Progenitor cell of endocrine pancreas (in vitro differentiated cells): ENCODE data around the gene SLC22A7. TPM values are rescaled to one million over a fixed set of nuclear protein-coding genes. Genes with fewer than 3 reads are reported as not detected.

Experiments used
- DNase-seq: peaks from one replicate; pipeline ENCODE4 v3.0.0; 2021; ENCODE audit warnings: low spot score; ENCODE audit not compliant: unreplicated experiment
- H3K27ac Mint-ChIP-seq: 2 replicates; pipeline ENCODE4 v1.8.0; 2021; ENCODE audit warnings: mild to moderate bottlenecking, moderate library complexity, mixed read lengths
- H3K27me3 Mint-ChIP-seq: 2 replicates; pipeline ENCODE4 v1.8.0; 2021; ENCODE audit warnings: mixed read lengths
- H3K36me3 Mint-ChIP-seq: 2 replicates; pipeline ENCODE4 v1.8.0; 2022; ENCODE audit warnings: mixed read lengths; ENCODE audit not compliant: insufficient read depth
- H3K4me1 Mint-ChIP-seq: 2 replicates; pipeline ENCODE4 v1.8.0; 2021; ENCODE audit warnings: low read depth, mixed read lengths
- H3K4me3 Mint-ChIP-seq: 2 replicates; pipeline ENCODE4 v1.8.0; 2021; ENCODE audit warnings: low read depth, mild to moderate bottlenecking, moderate library complexity, mixed read lengths
- H3K9me3 Mint-ChIP-seq: 2 replicates; pipeline ENCODE4 v1.8.0; 2021; ENCODE audit warnings: low read depth, mixed read lengths
- long read RNA-seq: library from polyadenylated mRNA; unstranded; transcript quantifications from one replicate; pipeline ENCODE4 v2.0.0, GENCODE V29; 2020
- total RNA-seq: library from RNA; stranded (reverse); gene quantifications from 2 replicates; pipeline ENCODE4 v1.2.1, GENCODE V29; 2021
- TF ChIP-seq, protein P1 (sequence below): fragments of 200-600 bp; sonication (generic); IDR thresholded peaks from one replicate; pipeline ENCODE4 v1.5.0; 2021; ENCODE audit warnings: antibody characterized with exemption, mild to moderate bottlenecking; ENCODE audit not compliant: unreplicated experiment

The SLC22A7 gene, protein sequence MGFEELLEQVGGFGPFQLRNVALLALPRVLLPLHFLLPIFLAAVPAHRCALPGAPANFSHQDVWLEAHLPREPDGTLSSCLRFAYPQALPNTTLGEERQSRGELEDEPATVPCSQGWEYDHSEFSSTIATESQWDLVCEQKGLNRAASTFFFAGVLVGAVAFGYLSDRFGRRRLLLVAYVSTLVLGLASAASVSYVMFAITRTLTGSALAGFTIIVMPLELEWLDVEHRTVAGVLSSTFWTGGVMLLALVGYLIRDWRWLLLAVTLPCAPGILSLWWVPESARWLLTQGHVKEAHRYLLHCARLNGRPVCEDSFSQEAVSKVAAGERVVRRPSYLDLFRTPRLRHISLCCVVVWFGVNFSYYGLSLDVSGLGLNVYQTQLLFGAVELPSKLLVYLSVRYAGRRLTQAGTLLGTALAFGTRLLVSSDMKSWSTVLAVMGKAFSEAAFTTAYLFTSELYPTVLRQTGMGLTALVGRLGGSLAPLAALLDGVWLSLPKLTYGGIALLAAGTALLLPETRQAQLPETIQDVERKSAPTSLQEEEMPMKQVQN
- total RNA-seq: not detected in 2 replicates
- long read RNA-seq: 0 reads

DNA sequence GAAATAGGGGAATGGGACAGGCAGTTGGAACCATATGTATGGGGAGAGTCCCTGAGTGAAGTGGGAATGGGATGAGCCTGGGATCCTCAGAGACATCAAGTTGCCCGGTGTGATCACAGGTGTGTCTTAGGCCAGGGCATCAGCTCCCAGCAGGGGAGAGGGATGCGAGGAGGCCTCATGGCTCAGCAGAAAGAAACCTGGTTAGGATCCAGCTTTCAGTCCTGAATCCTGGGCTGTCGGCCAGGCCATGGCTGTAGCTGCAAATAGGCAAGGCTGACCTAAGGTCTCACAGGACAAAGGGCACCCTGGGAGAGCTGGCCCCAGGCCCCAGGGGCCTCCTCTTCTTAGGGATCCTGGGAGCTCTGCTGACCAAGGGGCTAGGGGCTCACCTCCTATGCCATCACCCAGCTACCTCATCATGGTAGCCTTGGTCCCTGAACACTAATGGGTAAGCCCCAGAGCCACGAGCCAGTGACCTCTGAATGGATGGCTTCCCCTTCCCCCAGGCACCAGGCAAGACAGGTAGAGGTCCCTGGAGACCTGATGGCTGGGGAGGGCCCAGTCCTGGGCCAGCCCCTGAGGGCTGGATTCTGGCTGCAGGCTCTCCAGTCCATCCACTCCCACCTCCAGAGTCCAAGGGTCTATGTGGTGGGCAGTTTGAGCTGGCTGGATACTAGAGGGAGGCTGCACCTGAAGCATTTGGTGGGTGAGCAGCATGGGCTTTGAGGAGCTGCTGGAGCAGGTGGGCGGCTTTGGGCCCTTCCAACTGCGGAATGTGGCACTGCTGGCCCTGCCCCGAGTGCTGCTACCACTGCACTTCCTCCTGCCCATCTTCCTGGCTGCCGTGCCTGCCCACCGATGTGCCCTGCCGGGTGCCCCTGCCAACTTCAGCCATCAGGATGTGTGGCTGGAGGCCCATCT lies at the start of gene SLC22A7:
Gene SLC22A7 (plus strand): TSS at position 617 of the 921 bp plus-strand sequence. CDS start 99 bp downstream, at position 716.
- DNase-seq: no peak
- Mint-ChIP-seq H3K27me3 (peaks cover 19% of the 10 kb centered on the region), H3K27ac (no peak within 1 kb of the TSS), H3K4me3 (no peak within 1 kb of the TSS), H3K9me3 (no peaks in the 10 kb centered on the region), H3K36me3 (no peaks in the 10 kb centered on the region), H3K4me1 (no peaks in the 10 kb centered on the region)
- TF ChIP-seq, protein P1, sequence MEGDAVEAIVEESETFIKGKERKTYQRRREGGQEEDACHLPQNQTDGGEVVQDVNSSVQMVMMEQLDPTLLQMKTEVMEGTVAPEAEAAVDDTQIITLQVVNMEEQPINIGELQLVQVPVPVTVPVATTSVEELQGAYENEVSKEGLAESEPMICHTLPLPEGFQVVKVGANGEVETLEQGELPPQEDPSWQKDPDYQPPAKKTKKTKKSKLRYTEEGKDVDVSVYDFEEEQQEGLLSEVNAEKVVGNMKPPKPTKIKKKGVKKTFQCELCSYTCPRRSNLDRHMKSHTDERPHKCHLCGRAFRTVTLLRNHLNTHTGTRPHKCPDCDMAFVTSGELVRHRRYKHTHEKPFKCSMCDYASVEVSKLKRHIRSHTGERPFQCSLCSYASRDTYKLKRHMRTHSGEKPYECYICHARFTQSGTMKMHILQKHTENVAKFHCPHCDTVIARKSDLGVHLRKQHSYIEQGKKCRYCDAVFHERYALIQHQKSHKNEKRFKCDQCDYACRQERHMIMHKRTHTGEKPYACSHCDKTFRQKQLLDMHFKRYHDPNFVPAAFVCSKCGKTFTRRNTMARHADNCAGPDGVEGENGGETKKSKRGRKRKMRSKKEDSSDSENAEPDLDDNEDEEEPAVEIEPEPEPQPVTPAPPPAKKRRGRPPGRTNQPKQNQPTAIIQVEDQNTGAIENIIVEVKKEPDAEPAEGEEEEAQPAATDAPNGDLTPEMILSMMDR: no peak

- peaks cover 29% of the 10 kb centered on the region for H3K27me3 Mint-ChIP-seq
- no peaks in the 10 kb centered on the region for H3K9me3 Mint-ChIP-seq
- TF ChIP-seq, protein P1: no peak
- H3K4me1 Mint-ChIP-seq: peaks cover 9% of the 10 kb centered on the region
- no peaks in the 10 kb centered on the region for H3K36me3 Mint-ChIP-seq
- DNase-seq: no peak
- no peak overlapping the region for H3K27ac Mint-ChIP-seq
- H3K4me3 Mint-ChIP-seq: no peak overlapping the region
These were observed 49.3 kb upstream of the SLC22A7 start for GRCh38 chr6:43248791-43249190.

- H3K4me1 Mint-ChIP-seq: peaks cover 9% of the 10 kb centered on the region
- H3K27me3 Mint-ChIP-seq: peaks cover 31% of the 10 kb centered on the region
- H3K9me3 Mint-ChIP-seq: no peaks in the 10 kb centered on the region
- H3K36me3 Mint-ChIP-seq: no peaks in the 10 kb centered on the region
- TF ChIP-seq, protein P1: no peak
- H3K27ac Mint-ChIP-seq: no peak overlapping the region
- no peak overlapping the region for H3K4me3 Mint-ChIP-seq
- DNase-seq: no peak
These were observed 47.1 kb upstream of the SLC22A7 start for GRCh38 chr6:43250992-43251373.

GRCh38 chr6:43253401-43253800 lies 44.7 kb upstream of the SLC22A7 start:
- no peak for DNase-seq
- H3K27me3 Mint-ChIP-seq: peaks cover 26% of the 10 kb centered on the region
- no peaks in the 10 kb centered on the region for H3K36me3 Mint-ChIP-seq
- no peaks in the 10 kb centered on the region for H3K9me3 Mint-ChIP-seq
- no peaks in the 10 kb centered on the region for H3K4me1 Mint-ChIP-seq
- TF ChIP-seq, protein P1: no peak
- H3K4me3 Mint-ChIP-seq: no peak overlapping the region
- no peak overlapping the region for H3K27ac Mint-ChIP-seq
